SH-SY5Y (cell line): Measurements from ENCODE around the gene USP7.

Experiments used
- GATA2 ChIP-seq: IDR thresholded peaks from 2 replicates; pipeline ENCODE4 v1.6.1; 2011; ENCODE audit warnings: mild to moderate bottlenecking, low read depth, low read length
- GATA3 ChIP-seq: IDR thresholded peaks from 2 replicates; pipeline ENCODE4 v1.6.1; 2011; ENCODE audit warnings: low read depth, mild to moderate bottlenecking, low read length, moderate library complexity

USP7 gene

DNA sequence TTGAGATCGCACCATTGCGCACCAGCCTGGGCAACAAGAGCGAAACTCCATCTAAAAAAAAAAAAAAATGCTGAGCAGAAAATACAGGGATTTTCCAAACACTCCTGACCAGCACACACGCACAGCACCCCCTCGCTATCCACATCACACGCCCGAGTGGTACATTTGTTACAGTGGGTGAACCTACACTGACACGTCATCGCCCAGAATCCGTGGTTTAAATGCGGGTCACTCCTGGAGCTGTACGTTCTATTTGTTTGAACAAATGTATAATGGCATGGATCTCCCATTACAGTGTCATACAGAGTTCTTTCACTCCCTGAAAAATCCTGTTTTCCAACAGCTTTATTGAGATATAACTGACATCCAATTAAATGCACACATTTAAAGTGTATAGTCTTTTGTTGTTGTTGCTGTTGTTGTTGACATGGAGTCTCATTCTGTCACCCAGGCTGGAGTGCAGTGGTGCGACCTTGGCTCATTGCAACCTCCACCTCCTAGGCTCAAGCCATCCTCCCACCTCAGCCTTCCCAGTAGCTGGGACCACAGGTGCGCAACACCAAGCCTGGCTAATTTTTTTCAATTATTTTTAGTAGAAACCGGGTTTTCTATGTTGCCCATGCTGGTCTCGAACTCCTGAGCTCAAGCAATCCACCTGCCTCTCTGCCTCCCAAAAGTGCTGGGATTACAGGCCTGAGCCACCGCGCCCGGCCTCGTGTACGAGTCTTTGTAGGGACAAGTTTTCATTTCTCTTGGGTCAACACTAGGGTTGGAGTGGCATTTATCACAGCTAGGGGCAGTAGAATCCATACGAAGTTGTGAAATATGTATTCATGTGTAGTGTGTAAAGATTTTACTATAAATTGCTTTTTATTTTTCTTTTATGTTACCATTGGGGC is 90.5 kb downstream of the USP7 start:
- TF ChIP-seq GATA2 (no peak), GATA3 (no peak)

DNA sequence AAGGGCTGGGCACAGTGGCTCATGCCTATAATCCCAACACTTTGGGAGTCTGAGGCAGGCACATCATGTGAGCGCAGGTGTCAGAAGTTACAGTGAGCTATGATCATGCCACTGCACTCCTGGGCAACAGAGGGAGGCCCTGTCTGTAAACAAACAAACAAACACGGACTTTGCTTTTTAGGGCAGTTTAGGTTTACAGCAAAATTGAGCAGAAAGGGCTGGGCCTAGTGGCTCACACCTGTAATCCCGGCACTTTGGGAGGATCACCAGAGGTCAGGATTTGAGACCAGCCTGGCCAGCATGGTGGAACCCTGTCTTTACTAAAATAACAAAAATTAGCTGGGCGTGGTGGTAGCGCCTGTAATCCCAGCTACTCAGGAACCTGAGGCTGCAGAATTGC is 91.6 kb downstream of the USP7 start:
- TF ChIP-seq GATA2 (no peak), GATA3 (no peak)

DNA sequence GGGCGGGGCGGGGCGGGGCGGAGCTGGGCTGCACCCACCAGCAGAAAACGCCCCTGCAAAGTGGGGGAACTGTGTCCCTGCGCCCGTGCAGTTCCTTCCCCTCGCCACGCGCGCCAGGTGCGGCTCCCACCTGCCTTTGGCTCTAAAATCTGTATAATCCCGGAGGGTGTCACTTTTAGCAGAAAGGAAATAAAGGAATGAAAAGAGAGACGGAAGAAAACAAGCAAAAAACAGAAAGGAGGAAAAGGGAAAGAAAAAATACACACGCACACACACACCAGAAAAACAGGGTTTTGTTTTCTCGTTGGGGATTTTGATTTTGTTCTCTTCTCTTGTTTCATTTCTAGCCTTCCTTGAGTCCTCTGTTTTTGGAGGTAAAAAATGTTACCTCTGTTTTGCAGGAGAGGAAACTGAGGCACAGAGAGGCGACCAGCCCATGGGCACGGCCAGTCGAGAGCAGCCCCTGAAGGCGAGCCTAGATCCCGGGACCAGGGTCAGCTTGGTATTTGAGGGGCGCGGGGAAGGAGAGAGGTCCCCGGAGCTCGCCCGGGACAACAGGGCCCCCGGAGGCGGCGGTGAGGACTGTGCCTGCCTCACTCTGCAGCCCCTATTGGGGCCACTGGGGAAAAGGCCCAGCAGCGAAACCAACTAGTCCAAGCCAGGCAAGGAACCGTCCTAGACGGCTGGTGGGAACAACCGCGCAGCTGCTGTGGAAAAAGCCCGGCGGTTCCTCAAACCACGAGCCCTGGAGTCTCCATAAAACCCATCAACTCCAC is 94.3 kb downstream of the USP7 start:
- TF ChIP-seq GATA3 (no peak), GATA2 (no peak)

GRCh38 chr16:8868416-8869211 is 95.1 kb downstream of the USP7 start, which contains the start of gene CARHSP1:
CARHSP1 (minus strand) TSS chr16:8869006; CDS start chr16:8859328, 9,678 bp downstream.
- no peak for TF ChIP-seq GATA2
- no peak for TF ChIP-seq GATA3

GRCh38 chr16:8867932-8868415 is 95.7 kb downstream of the USP7 start:
- TF ChIP-seq GATA3 (no peak), GATA2 (no peak)

- no peak for TF ChIP-seq GATA3
- TF ChIP-seq GATA2 = no peak
These were observed 96.3 kb downstream of the USP7 start for GRCh38 chr16:8867216-8867931.

GRCh38 chr16:8866884-8867215 is 96.9 kb downstream of the USP7 start:
- TF ChIP-seq GATA2 = no peak
- no peak for TF ChIP-seq GATA3

GRCh38 chr16:8866118-8866883 is 97.4 kb downstream of the USP7 start:
- TF ChIP-seq GATA2 (no peak), GATA3 (no peak)

GRCh38 chr16:8865145-8865882 is 98.4 kb downstream of the USP7 start:
- no peak for TF ChIP-seq GATA2
- no peak for TF ChIP-seq GATA3

GRCh38 chr16:8864480-8865110 is 99.1 kb downstream of the USP7 start:
- no peak for TF ChIP-seq GATA2
- no peak for TF ChIP-seq GATA3

DNA sequence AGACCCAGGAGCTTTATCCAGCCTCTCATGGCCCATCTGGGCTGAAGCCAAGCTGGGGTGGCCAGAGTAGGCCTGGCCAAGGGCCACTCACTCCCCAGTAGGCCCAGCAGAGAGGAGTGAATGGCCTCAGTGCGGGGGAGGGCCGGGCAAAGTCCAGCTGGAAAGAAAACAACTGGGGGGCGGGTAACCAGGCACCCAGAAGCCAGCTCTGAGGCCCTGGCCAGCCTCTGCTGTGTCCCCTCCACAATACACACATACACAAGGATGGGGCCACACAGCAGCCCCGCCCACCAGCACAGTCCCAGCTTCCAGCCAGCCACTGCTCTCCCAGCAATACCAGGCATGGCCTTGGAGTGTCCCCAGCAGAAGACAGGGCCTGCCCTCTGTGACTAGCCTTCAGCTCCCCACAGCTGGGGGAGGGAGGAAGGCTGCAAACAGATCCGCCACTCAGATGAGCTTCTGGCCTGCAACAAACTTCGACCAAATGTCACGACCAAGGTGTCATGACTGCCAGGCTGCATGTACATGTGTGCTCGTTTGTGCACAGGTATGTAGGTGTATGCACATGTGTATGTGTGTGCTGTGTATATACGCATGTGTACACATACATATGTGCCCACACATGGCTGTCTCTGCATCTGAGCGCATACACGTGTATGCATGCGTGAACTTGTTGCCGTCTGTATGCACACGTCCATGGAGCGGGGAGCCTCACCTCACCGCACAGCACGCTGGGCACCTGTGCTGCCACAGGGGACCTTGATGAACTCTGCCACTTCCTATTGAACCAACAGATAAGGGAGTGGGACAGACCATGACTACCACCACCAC is 99.9 kb downstream of the USP7 start:
- no peak for TF ChIP-seq GATA3
